ENCODE measurements around the gene PRDX2. TPM values are rescaled to one million over a fixed set of nuclear protein-coding genes. Genes with fewer than 3 reads are reported as not detected.
A peak's percentile ranks its signal among the peaks of the same experiment; 100 is the strongest.
"Not testable (repeated sequence)": the region's sequence is repeated elsewhere in the genome, so short reads cannot be mapped to it uniquely, and the experiment has no call there.

Gene PRDX2
- total and polyA plus RNA-seq, 2 donors (not counting 3 experiments of a cell fraction or from before 2014, with no cell fraction given), result 247 to 492 TPM

- no peaks in the 10 kb centered on the region for H4K20me1 ChIP-seq (replicated peaks; ENCODE audit: control insufficient read depth, extremely low read depth, insufficient read depth, low read length)
- FAIRE-seq, result peak; percentile 90
- POLR2A ChIA-PET, result interaction anchor here (0.6 to 0.7 kb wide), 2 partner anchors 79 to 1502 kb away, joined by 3 to 10 read pairs; no protein-coding TSS in a partner anchor
- peak overlapping the region; percentile 85 for H2AFZ ChIP-seq (ENCODE audit: low read depth, low read length)
- no peak overlapping the region for H3K27ac ChIP-seq (ENCODE audit: insufficient read depth, low read depth, low read length)
- no peaks in the 10 kb centered on the region for H3K27me3 ChIP-seq (ENCODE audit: control insufficient read depth in 2 of 2, insufficient read depth in 2 of 2, low read length in 2 of 2)
- H3K4me3 ChIP-seq (replicated peaks in 1 of 3; ENCODE audit: insufficient read depth in 1 of 3, low read depth in 1 of 3, low read length in 3 of 3), result no peak overlapping the region
- H3K9me1 ChIP-seq (replicated peaks; ENCODE audit: control insufficient read depth, extremely low read depth, insufficient read depth, low read length), result no peaks in the 10 kb centered on the region
- H3K4me1 ChIP-seq (ENCODE audit: control insufficient read depth, extremely low read depth, insufficient read depth, low read length), result peaks cover 2% of the 10 kb centered on the region
- BruUV-seq (replicated peaks), result no TSS peak
- no peak overlapping the region for H3K4me2 ChIP-seq (ENCODE audit: insufficient read depth, low read length)
- H3K36me3 ChIP-seq (ENCODE audit: control insufficient read depth in 2 of 2, extremely low read depth in 1 of 2, insufficient read depth in 2 of 2, low read length in 2 of 2), result no peaks in the 10 kb centered on the region
- intact Hi-C loops (cut with micrococcal nuclease) (loop anchor here (1.0 to 2.0 kb wide), 5 partner anchors 47 to 171 kb away; partner anchors contain the start of gene PRDX2), dilution Hi-C loops (cut with MboI; ENCODE audit: extremely low pct_ligation_motif_present, low sequenced_read_pairs) (no loop called here)
- H3K9ac ChIP-seq (replicated peaks; ENCODE audit: extremely low read depth, insufficient read depth, low read length), result no peak overlapping the region
- H3K9me3 ChIP-seq (replicated peaks; ENCODE audit: control insufficient read depth, insufficient read depth, low read length), result no peaks in the 10 kb centered on the region
- no peaks in the 10 kb centered on the region for H3K79me2 ChIP-seq (ENCODE audit: control insufficient read depth, insufficient read depth, low read length)
- TF ChIP-seq EZH2 (IDR thresholded peaks at IDR 0.05; ENCODE audit: borderline replicate concordance, low read depth, low read length, severe bottlenecking) (no peak), CTCF (IDR thresholded peaks at IDR 0.05; ENCODE audit: extremely low read depth in 1 of 2, insufficient read depth in 1 of 2, low read depth in 1 of 2, low read length in 2 of 2) (peak; percentile 95 to 100)
- CTCF ChIA-PET, result interaction anchor here (0.5 to 9.5 kb wide), 51 partner anchors 10 to 1275 kb away, joined by 3 to 481 read pairs (median 4); partner anchors contain the start of genes DNASE2, GCDH, GET3 and HOOK2
- peak; percentile 72 for DNase-seq (ENCODE audit: low read depth, low spot score)
Measured at GRCh38 chr19:12847159-12848139, 45.8 kb upstream of the PRDX2 start.

DNA sequence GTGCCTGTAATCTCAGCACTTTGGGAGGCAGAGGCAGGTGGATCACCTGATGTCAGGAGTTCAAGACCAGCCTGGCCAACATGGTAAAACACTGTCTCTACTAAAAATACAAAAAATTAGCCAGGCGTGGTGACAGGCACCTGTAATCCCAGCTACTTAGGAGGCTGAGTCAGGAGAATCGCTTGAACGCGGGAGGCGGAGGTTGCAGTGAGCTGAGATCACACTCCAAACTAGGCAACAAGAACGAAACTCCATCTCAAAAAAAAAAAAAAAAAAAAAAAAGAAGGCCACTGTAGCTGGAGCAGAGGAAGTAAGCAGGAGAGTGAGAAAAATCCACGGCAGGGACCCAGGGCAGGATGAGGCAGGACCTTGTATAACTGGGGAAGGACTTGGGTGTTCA lies 45.0 kb upstream of the PRDX2 start:
- H3K9ac ChIP-seq (replicated peaks; ENCODE audit: extremely low read depth, insufficient read depth, low read length); H3K27me3 ChIP-seq (ENCODE audit: control insufficient read depth in 2 of 2, insufficient read depth in 2 of 2, low read length in 2 of 2); H3K36me3 ChIP-seq (ENCODE audit: control insufficient read depth in 2 of 2, extremely low read depth in 1 of 2, insufficient read depth in 2 of 2, low read length in 2 of 2); H3K27ac ChIP-seq (ENCODE audit: insufficient read depth, low read depth, low read length); H2AFZ ChIP-seq (ENCODE audit: low read depth, low read length); H3K9me3 ChIP-seq (replicated peaks; ENCODE audit: control insufficient read depth, insufficient read depth, low read length); FAIRE-seq; BruUV-seq (replicated peaks); H3K4me1 ChIP-seq (ENCODE audit: control insufficient read depth, extremely low read depth, insufficient read depth, low read length); H3K4me2 ChIP-seq (ENCODE audit: insufficient read depth, low read length); H3K79me2 ChIP-seq (ENCODE audit: control insufficient read depth, insufficient read depth, low read length); H3K4me3 ChIP-seq (replicated peaks in 1 of 3; ENCODE audit: insufficient read depth in 1 of 3, low read depth in 1 of 3, low read length in 3 of 3); H3K9me1 ChIP-seq (replicated peaks; ENCODE audit: control insufficient read depth, extremely low read depth, insufficient read depth, low read length); H4K20me1 ChIP-seq (replicated peaks; ENCODE audit: control insufficient read depth, extremely low read depth, insufficient read depth, low read length); DNase-seq (ENCODE audit: low read depth, low spot score); dilution Hi-C loops (cut with MboI; ENCODE audit: extremely low pct_ligation_motif_present, low sequenced_read_pairs): not testable (repeated sequence)
- POLR2A ChIA-PET, result interaction anchor here (0.6 kb wide), 1 partner anchor 1502 kb away, joined by 10 read pairs; no protein-coding TSS in a partner anchor
- intact Hi-C loops (cut with micrococcal nuclease), result loop anchor here (1.0 to 2.0 kb wide), 5 partner anchors 46 to 170 kb away; partner anchors contain the start of gene PRDX2
- CTCF ChIA-PET, result interaction anchor here (0.6 to 9.5 kb wide), 16 partner anchors 18 to 283 kb away, joined by 3 to 481 read pairs (median 20); partner anchors contain the start of genes DNASE2, GET3, PRDX2 and THSD8

Data from endothelial cell of umbilical vein (primary cell).